ENCODE data around the gene CLCN6.
"Not testable (repeated sequence)": the region's sequence is repeated elsewhere in the genome, so short reads cannot be mapped to it uniquely, and the experiment has no call there.

CLCN6 gene

GRCh38 chr1:11796036-11796828, 9.8 kb upstream of the CLCN6 start:
- FAIRE-seq = no peak

- no peak for FAIRE-seq
Measured at GRCh38 chr1:11797525-11798216, 8.3 kb upstream of the CLCN6 start.

- FAIRE-seq = no peak
Measured at GRCh38 chr1:11799099-11799498, 6.9 kb upstream of the CLCN6 start.

GRCh38 chr1:11799896-11800295, 6.1 kb upstream of the CLCN6 start:
- no peak for FAIRE-seq

GRCh38 chr1:11800391-11800755, 5.6 kb upstream of the CLCN6 start:
- FAIRE-seq = no peak

GRCh38 chr1:11800756-11801433, 5.1 kb upstream of the CLCN6 start:
- FAIRE-seq = no peak

GRCh38 chr1:11802616-11802972, 3.4 kb upstream of the CLCN6 start:
- FAIRE-seq = no peak

- FAIRE-seq = no peak
Measured at GRCh38 chr1:11802973-11803885, 2.8 kb upstream of the CLCN6 start.

- not testable (repeated sequence) for FAIRE-seq
Measured at GRCh38 chr1:11803924-11804665, 1.9 kb upstream of the CLCN6 start.

GRCh38 chr1:11804666-11805421, 1.1 kb upstream of the CLCN6 start:
- no peak for FAIRE-seq

- no peak for FAIRE-seq
Measured at GRCh38 chr1:11806307-11806936, 431 bp downstream of the CLCN6 start.

- FAIRE-seq = no peak
Measured at GRCh38 chr1:11807133-11807532, 1.1 kb downstream of the CLCN6 start.

- FAIRE-seq = no peak
Measured at GRCh38 chr1:11813021-11813420, 7.0 kb downstream of the CLCN6 start.

- FAIRE-seq = no peak
Measured at GRCh38 chr1:11817192-11817591, 11.2 kb downstream of the CLCN6 start.

GRCh38 chr1:11822091-11822490, 16.1 kb downstream of the CLCN6 start:
- FAIRE-seq = no peak

- no peak for FAIRE-seq
Measured at GRCh38 chr1:11823366-11824137, 17.6 kb downstream of the CLCN6 start.

- FAIRE-seq = no peak
Measured at GRCh38 chr1:11825131-11825530, 19.1 kb downstream of the CLCN6 start.

GRCh38 chr1:11826946-11827345, 21.0 kb downstream of the CLCN6 start:
- FAIRE-seq = no peak

GRCh38 chr1:11828511-11828910, 22.5 kb downstream of the CLCN6 start:
- no peak for FAIRE-seq

Measured in islet of Langerhans (tissue), 1 donor.